ENCODE data around the gene SPECC1L. TPM values are rescaled to one million over a fixed set of nuclear protein-coding genes. Genes with fewer than 3 reads are reported as not detected.

The SPECC1L gene
- total and polyA plus RNA-seq, 10 of the 15 experiments (the other 5 are each of a cell fraction or from before 2014, with no cell fraction given), result 1.9 to 40.6 (median 19.1) TPM

GRCh38 chr22:24407278-24407665 lies 136.6 kb downstream of the SPECC1L start:
- no peaks in the 10 kb centered on the region for H3K9me3 ChIP-seq (replicated peaks; ENCODE audit: control insufficient read depth, insufficient read depth, low read length)
- CTCF ChIA-PET, result interaction anchor here (1.2 to 1.3 kb wide), 2 partner anchors 114 to 119 kb away, joined by 3 to 5 read pairs; no protein-coding TSS in a partner anchor
- no TSS peak for BruUV-seq (replicated peaks)
- H3K4me3 ChIP-seq, result no peak overlapping the region
- in situ Hi-C loops (cut with MboI) (no loop called here), intact Hi-C loops (cut with micrococcal nuclease; ENCODE audit: unreplicated experiment) (no loop called here)
- WGBS (ENCODE audit: insufficient coverage, insufficient replicate concordance, low lambda C conversion rate, missing lambda C conversion rate), result 93% methylated on average over 15 of the region's 15 CpGs
- DNase-seq (ENCODE audit: low read depth, low spot score) (no peak), FAIRE-seq (no peak), ATAC-seq (no peak)
- RAD21 ChIA-PET (ENCODE audit: unreplicated experiment), result no interaction called here
- SMC1A ChIA-PET (ENCODE audit: uncharacterized antibody, unreplicated experiment), result interaction anchor here (1.1 kb wide), 1 partner anchor 350 kb away, joined by 3 read pairs; no protein-coding TSS in a partner anchor
- no peak overlapping the region for H3K9ac ChIP-seq (ENCODE audit: control insufficient read depth, insufficient read depth, low read length)
- no peak overlapping the region for H3K4me2 ChIP-seq (ENCODE audit: control insufficient read depth, insufficient read depth)
- no peak overlapping the region for H2AFZ ChIP-seq (ENCODE audit: control insufficient read depth, low read depth, low read length)
- H3K27ac ChIP-seq (ENCODE audit: control insufficient read depth, insufficient read depth), result no peak overlapping the region
- H4K20me1 ChIP-seq (ENCODE audit: control insufficient read depth, insufficient read depth), result no peaks in the 10 kb centered on the region
- H3K4me1 ChIP-seq (ENCODE audit: control insufficient read depth, insufficient read depth, low read length), result peaks cover 21% of the 10 kb centered on the region
- peaks cover 7 to 11% of the 10 kb centered on the region in 2 experiments for H3K36me3 ChIP-seq (ENCODE audit: control insufficient read depth in 2 of 2, insufficient read depth in 2 of 2, low read length in 1 of 2)
- H3K27me3 ChIP-seq (replicated peaks in 1 of 2; ENCODE audit: control insufficient read depth in 2 of 2, insufficient read depth in 2 of 2, low read length in 1 of 2), result no peaks in the 10 kb centered on the region
- POLR2A ChIA-PET, result no interaction called here
- H3K79me2 ChIP-seq (ENCODE audit: control insufficient read depth, insufficient read depth, low read length), result no peaks in the 10 kb centered on the region; the same call in 1 of the 2 replicates
- no peak for TF ChIP-seq NR2C2 (IDR thresholded peaks at IDR 0.05; ENCODE audit: borderline replicate concordance, control insufficient read depth, insufficient read length, low read depth)
- TF ChIP-seq, protein P1, sequence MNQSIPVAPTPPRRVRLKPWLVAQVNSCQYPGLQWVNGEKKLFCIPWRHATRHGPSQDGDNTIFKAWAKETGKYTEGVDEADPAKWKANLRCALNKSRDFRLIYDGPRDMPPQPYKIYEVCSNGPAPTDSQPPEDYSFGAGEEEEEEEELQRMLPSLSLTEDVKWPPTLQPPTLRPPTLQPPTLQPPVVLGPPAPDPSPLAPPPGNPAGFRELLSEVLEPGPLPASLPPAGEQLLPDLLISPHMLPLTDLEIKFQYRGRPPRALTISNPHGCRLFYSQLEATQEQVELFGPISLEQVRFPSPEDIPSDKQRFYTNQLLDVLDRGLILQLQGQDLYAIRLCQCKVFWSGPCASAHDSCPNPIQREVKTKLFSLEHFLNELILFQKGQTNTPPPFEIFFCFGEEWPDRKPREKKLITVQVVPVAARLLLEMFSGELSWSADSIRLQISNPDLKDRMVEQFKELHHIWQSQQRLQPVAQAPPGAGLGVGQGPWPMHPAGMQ (IDR thresholded peaks at IDR 0.05; ENCODE audit: borderline replicate concordance), result no peak
- TF ChIP-seq ZNF622 (IDR thresholded peaks at IDR 0.05), result no peak
- TF ChIP-seq SIX5 (IDR thresholded peaks at IDR 0.05; ENCODE audit: low read depth, low read length, severe bottlenecking), result no peak
- TF ChIP-seq STAT1 (conservative IDR thresholded peaks at IDR 0.05), result no peak
- TF ChIP-seq POLR2A (IDR thresholded peaks at IDR 0.05; ENCODE audit: low read depth, low read length), result 0 out of 2 replicates have a peak, but pooled peaks have one; percentile 17
- no peak for TF ChIP-seq TAF1 (IDR thresholded peaks at IDR 0.05; ENCODE audit: borderline replicate concordance, low read depth, low read length)

GRCh38 chr22:24407884-24408283 lies 137.3 kb downstream of the SPECC1L start:
- Histone ChIP-seq H3K27ac (ENCODE audit: control insufficient read depth, insufficient read depth) (no peak overlapping the region), H2AFZ (ENCODE audit: control insufficient read depth, low read depth, low read length) (no peak overlapping the region), H3K79me2 (ENCODE audit: control insufficient read depth, insufficient read depth, low read length) (no peaks in the 10 kb centered on the region; the same call in 1 of the 2 replicates), H3K4me3 (no peak overlapping the region), H3K9me3 (replicated peaks; ENCODE audit: control insufficient read depth, insufficient read depth, low read length) (no peaks in the 10 kb centered on the region), H3K4me1 (ENCODE audit: control insufficient read depth, insufficient read depth, low read length) (peaks cover 14% of the 10 kb centered on the region), H4K20me1 (ENCODE audit: control insufficient read depth, insufficient read depth) (no peaks in the 10 kb centered on the region), H3K36me3 (ENCODE audit: control insufficient read depth in 2 of 2, insufficient read depth in 2 of 2, low read length in 1 of 2) (peaks cover 7 to 15% of the 10 kb centered on the region in 2 experiments), H3K9ac (ENCODE audit: control insufficient read depth, insufficient read depth, low read length) (no peak overlapping the region), H3K27me3 (replicated peaks in 1 of 2; ENCODE audit: control insufficient read depth in 2 of 2, insufficient read depth in 2 of 2, low read length in 1 of 2) (no peaks in the 10 kb centered on the region), H3K4me2 (ENCODE audit: control insufficient read depth, insufficient read depth) (no peak overlapping the region)
- intact Hi-C loops (cut with micrococcal nuclease; ENCODE audit: unreplicated experiment) (no loop called here), in situ Hi-C loops (cut with MboI) (no loop called here)
- SMC1A ChIA-PET (ENCODE audit: uncharacterized antibody, unreplicated experiment), result no interaction called here
- CTCF ChIA-PET, result interaction anchor here (1.3 kb wide), 1 partner anchor 118 kb away, joined by 3 read pairs; no protein-coding TSS in a partner anchor
- POLR2A ChIA-PET, result no interaction called here
- no TSS peak for BruUV-seq (replicated peaks)
- TF ChIP-seq NRF1 (conservative IDR thresholded peaks at IDR 0.05; ENCODE audit: low read depth, low read length) (no peak), USF2 (IDR thresholded peaks at IDR 0.05; ENCODE audit: borderline replicate concordance, low read depth, low read length) (no peak)
- ATAC-seq (no peak), FAIRE-seq (no peak), DNase-seq (ENCODE audit: low read depth, low spot score) (no peak)
- RAD21 ChIA-PET (ENCODE audit: unreplicated experiment), result no interaction called here
- 98% methylated on average over 4 of the region's 4 CpGs for WGBS (ENCODE audit: insufficient coverage, insufficient replicate concordance, low lambda C conversion rate, missing lambda C conversion rate)
